HEK293 (cell line): ENCODE measurements around the gene RASSF9.

Experiments used
- ZFHX2 ChIP-seq: fragments of 450-650 bp; formaldehyde crosslinking; conservative IDR thresholded peaks from 2 replicates; pipeline ENCODE4 v1.5.1; 2016; ENCODE audit warnings: missing biosample characterization, missing genetic modification characterization
- ZNF292 ChIP-seq: fragments of 450-650 bp; formaldehyde crosslinking; IDR thresholded peaks from 2 replicates; pipeline ENCODE4 v1.5.1; 2016; ENCODE audit warnings: low read depth, missing biosample characterization, missing genetic modification characterization, borderline replicate concordance
- ZNF560 ChIP-seq: fragments of 450-650 bp; formaldehyde crosslinking; IDR thresholded peaks from 2 replicates; pipeline ENCODE4 v1.5.1; 2017; ENCODE audit warnings: missing biosample characterization, missing genetic modification characterization, borderline replicate concordance
- TF ChIP-seq, protein P1 (sequence below): fragments of 450-650 bp; formaldehyde crosslinking; IDR thresholded peaks from 2 replicates; pipeline ENCODE4 v1.5.1; 2016; ENCODE audit warnings: missing biosample characterization, missing genetic modification characterization

- TF ChIP-seq, protein P1, sequence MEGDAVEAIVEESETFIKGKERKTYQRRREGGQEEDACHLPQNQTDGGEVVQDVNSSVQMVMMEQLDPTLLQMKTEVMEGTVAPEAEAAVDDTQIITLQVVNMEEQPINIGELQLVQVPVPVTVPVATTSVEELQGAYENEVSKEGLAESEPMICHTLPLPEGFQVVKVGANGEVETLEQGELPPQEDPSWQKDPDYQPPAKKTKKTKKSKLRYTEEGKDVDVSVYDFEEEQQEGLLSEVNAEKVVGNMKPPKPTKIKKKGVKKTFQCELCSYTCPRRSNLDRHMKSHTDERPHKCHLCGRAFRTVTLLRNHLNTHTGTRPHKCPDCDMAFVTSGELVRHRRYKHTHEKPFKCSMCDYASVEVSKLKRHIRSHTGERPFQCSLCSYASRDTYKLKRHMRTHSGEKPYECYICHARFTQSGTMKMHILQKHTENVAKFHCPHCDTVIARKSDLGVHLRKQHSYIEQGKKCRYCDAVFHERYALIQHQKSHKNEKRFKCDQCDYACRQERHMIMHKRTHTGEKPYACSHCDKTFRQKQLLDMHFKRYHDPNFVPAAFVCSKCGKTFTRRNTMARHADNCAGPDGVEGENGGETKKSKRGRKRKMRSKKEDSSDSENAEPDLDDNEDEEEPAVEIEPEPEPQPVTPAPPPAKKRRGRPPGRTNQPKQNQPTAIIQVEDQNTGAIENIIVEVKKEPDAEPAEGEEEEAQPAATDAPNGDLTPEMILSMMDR = 0 out of 2 replicates have a peak, but pooled peaks have one; percentile 19
- TF ChIP-seq ZNF292 (tag by site-specific recombination) (no peak), ZFHX2 (no peak), ZNF560 (no peak)
Measured at GRCh38 chr12:85814071-85814470, 22.1 kb downstream of the RASSF9 start.
